OCI-LY3 (cell line): ENCODE measurements around the gene TRAF3IP3.

Experiments used
- EZH2phosphoT487 ChIP-seq: fragments of 200-600 bp; shearing (Covaris generic); IDR thresholded peaks from 2 replicates; pipeline ENCODE4 v1.6.1; 2018; ENCODE audit warnings: antibody characterized with exemption, mixed run types, low read depth
- TF ChIP-seq, protein P1 (sequence below): fragments of 200-600, 300-600 bp; sonication (generic); IDR thresholded peaks from 2 replicates; pipeline ENCODE4 v1.5.1; 2014; ENCODE audit warnings: antibody characterized with exemption, low read length, low read depth

DNA sequence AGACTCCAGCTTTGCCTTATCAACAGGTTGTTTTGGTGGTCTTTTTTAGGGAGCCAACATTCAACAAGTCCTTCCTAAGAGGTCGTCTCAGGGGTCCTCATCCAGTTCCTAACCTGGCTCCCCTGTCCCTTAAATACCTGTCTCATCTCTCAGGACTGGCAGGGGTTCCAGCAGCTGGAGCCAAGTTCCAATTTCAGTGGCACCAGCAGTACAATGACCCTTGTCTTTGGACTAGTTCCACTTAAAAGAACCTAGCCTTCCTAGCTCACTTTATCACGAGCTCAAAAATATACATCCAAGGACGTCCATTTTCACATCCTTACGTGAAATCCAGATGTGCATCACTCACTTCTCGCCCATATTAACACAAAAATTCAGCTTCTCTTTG, 18.7 kb upstream of the TRAF3IP3 start:
- TF ChIP-seq, protein P1, sequence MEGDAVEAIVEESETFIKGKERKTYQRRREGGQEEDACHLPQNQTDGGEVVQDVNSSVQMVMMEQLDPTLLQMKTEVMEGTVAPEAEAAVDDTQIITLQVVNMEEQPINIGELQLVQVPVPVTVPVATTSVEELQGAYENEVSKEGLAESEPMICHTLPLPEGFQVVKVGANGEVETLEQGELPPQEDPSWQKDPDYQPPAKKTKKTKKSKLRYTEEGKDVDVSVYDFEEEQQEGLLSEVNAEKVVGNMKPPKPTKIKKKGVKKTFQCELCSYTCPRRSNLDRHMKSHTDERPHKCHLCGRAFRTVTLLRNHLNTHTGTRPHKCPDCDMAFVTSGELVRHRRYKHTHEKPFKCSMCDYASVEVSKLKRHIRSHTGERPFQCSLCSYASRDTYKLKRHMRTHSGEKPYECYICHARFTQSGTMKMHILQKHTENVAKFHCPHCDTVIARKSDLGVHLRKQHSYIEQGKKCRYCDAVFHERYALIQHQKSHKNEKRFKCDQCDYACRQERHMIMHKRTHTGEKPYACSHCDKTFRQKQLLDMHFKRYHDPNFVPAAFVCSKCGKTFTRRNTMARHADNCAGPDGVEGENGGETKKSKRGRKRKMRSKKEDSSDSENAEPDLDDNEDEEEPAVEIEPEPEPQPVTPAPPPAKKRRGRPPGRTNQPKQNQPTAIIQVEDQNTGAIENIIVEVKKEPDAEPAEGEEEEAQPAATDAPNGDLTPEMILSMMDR: no peak
- no peak for TF ChIP-seq EZH2phosphoT487
